HG03039 (cell line): ENCODE data around the gene SRSF4.
"Not testable (repeated sequence)": the region's sequence is repeated elsewhere in the genome, so short reads cannot be mapped to it uniquely, and the experiment has no call there.

Experiments used
- ATAC-seq: cut with Tn5 transposase; IDR thresholded peaks from one replicate; pipeline ENCODE4 v1.9.1; 2021; ENCODE audit warnings: mild to moderate bottlenecking, moderate library complexity; ENCODE audit not compliant: unreplicated experiment

Gene SRSF4

GRCh38 chr1:29166291-29166878 lies 15.3 kb downstream of the SRSF4 start:
- ATAC-seq, result no peak

GRCh38 chr1:29164588-29164987 lies 17.1 kb downstream of the SRSF4 start:
- ATAC-seq, result no peak

- ATAC-seq, result no peak
Observed at GRCh38 chr1:29162476-29163138, 19.1 kb downstream of the SRSF4 start.

DNA sequence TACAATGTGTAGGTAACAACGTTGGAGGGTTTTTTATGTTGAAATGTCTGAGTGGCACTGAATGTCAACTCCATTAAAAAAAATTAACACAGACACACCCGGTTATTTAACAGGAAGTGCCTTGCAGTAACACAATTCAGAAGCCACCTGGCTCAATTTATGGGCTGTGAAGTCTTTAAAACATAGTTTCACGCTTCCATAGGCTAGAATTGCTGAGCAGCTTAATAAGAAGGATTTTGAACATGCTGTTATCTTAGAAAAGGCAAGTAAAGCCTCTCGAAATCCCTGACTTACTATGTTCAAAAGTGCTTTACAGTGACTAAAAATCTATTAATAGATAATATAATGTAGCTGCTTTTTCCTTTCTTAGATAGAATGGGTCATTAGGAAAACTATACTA lies 19.7 kb downstream of the SRSF4 start:
- no peak for ATAC-seq

GRCh38 chr1:29159773-29160172 lies 21.9 kb downstream of the SRSF4 start:
- ATAC-seq, result no peak

- ATAC-seq, result no peak
Observed at GRCh38 chr1:29157269-29157601, 24.5 kb downstream of the SRSF4 start.

- no peak for ATAC-seq
Observed at GRCh38 chr1:29156543-29157268, 25.0 kb downstream of the SRSF4 start.

DNA sequence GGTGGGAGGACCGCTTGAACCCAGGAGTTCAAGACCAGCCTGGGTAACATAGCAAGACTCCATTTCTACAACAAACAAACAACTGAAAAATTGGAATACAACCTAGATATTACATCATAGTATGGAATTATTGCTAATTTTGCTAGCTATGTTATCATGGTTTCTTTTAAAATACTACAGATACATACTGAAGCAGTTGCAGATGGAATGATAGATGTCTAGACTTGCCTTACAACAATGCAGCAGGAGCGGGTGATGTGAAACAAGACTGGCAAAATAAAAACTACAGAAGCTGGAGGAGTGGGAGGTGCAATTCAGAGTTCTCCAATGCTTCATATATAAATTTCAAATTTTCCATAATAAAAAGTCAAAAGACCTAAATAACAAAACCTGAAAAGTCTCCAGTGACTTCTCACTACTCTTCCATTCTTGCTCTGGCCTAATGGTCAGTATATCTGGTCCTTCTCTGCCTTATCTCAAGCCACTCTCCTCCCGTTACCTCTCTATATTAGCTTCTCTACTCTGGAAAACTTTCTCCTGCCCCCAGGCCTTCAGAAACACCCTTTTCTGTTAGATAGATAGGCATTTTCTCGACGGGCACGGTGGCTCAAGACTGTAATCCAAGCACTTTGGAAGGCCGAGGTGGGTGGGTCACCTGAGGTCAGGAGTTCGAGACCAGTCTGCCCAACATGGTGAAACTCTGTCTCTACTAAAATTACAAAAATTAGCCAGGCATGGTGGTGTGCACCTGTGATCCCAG lies 29.5 kb downstream of the SRSF4 start:
- no peak for ATAC-seq

DNA sequence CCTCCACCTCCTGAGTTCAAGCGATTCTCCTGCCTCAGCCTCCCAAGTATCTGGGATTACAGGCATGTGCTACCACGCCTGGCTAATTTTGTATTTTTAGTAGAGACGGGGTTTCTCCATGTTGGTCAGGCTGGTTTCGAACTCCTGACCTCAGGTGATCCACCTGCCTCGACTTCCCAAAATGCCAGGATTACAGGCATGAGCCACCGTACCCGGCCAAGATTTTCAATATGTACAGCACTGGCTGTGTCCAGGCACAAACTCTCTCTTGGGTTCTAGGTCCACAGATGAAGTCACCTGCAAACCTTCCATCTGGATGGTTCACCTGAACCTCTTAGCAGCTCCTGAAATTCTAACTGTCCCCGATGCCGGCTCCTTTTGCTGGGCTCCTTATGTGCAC lies 31.4 kb downstream of the SRSF4 start:
- not testable (repeated sequence) for ATAC-seq

DNA sequence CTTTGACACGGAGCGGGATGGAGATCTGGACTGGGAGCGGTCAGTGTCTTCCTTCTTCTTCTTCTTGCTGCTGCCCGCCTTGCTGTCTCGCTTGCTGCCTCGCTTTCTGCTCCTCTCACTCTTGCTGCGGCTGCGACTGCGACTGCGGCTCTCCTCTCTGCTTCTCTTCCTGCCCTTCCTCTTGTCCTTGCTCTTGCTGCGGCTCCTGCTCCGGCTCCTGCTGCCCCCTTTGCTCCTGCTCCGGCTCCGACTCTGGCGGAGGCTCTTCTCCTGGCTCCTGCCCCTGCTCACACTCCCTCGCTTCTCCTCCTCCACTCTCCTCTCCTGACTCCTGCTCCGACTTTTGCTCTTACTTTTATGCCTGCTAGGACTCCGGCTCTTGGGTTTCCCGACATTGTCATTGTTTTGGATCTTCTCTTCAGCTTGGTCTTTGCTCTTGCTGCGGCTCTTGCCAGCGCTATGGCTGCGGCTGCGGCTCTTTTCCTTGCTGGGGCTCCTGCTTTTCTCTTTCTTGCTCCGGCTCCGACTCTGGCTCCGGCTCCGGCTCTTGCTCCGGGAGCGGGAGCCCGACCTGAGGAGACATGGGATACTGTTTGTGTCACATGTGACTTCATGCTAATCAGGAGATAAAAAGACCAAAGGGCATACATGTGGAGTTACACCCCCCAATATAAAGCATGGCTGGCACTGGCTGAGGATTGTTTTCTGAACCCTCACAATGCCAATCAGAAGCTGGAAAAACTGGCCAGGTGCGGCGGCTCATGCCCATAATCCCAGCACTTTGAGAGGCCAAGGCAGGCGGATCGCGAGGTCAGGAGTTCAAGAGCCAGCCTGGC lies 32.8 kb downstream of the SRSF4 start:
- no peak for ATAC-seq

GRCh38 chr1:29145739-29146437 lies 35.8 kb downstream of the SRSF4 start:
- ATAC-seq, result no peak

DNA sequence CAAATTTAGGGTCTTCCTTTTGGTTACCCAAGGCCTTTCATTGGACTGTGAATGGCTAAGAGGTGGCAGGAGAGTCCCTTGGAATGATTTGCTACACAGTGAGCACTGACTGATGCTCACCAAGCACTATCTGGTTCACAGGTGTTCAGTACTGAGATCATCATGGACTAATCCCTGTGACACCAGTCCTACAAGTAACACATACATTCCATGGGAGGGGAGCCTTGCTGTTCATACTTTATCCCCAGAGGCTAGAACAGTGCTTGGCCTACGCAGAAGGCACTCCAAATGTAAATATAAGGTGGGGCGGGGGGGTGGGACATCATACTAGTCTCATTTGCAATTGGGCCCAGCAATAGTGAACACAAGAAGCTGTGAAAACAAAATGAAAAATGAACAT lies 37.5 kb downstream of the SRSF4 start:
- no peak for ATAC-seq

- ATAC-seq, result no peak
Observed at GRCh38 chr1:29142714-29143113, 39.0 kb downstream of the SRSF4 start.

DNA sequence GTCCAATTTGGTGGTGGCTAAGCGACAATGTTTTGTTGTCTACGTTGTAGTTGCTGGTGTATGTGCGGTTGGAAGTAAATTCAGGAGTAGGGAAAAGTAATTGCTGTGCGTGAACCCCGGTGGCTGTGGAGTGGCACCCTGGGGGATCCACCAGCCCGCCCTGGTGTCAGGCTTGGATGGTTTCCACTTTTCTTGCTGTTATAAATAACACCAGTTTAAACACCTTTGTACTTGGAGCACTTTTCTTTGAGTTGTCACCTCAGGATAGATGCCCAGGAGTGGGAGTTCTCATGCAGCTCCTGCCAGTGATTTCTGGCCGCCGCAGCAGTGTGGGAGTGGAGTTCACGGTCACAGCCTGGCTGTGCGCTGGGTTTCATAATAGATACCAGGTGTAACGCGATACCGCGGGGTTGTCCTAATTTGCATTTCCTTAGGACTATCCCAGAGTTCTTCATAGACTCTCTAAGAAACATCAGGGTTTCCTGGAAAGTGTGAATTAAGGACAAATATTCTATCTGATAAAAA lies 45.2 kb downstream of the SRSF4 start:
- ATAC-seq, result no peak

DNA sequence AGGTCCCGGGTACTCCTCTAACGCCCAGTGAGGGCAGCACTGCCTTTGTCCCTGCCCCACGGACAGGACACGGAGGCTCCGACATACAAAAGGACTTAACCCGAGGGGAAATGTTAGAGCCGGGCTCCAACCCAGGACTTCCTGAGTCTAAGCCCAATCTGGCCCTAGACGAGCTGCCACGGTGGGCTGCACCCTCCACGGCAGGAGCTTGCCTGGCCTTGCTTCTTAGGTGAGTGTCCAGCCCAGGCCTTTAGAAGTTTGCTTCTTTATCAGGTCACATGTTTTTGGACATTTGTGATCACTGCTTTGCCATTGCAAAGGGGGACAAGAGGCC lies 47.0 kb downstream of the SRSF4 start:
- no peak for ATAC-seq

GRCh38 chr1:29133861-29134694 lies 47.6 kb downstream of the SRSF4 start:
- ATAC-seq, result no peak

DNA sequence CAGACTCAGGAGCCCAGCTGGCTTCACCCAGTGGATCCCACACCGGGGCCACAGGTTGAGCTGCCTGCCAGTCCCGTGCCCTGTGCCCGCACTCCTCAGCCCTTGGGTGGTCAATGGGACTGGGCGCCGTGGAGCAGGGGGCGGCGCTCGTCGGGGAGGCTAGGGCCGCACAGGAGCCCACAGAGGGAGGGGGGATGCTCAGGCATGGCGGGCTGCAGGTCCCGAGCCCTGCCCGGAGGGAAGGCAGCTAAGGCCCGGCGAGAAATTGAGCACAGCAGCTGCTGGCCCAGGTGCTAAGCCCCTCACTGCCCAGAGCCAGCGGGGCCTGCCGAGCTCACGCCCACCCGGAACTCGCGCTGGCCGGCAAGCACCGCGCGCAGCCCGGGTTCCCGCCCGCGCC lies 50.6 kb downstream of the SRSF4 start:
- not testable (repeated sequence) for ATAC-seq

DNA sequence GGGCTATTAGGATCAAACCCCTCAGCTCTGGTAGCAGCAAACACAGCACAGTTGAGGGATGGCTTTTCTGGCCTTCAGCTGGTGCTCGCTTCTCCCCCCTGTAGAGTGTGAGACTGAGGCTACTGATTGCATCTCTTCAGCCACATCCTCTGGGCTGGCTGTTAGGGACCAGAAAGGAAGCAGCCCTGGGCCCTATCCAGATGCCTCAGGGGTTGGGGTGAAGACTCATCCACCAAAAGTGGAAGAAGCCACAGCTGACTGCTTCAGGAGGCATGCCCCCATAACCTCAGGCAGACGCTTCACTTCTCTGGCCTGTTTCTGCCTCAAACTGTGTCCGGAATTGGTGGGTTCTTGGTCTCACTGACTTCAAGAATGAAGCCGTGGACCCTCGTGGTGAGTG lies 51.8 kb downstream of the SRSF4 start:
- ATAC-seq, result no peak

GRCh38 chr1:29128739-29129138 lies 53.0 kb downstream of the SRSF4 start:
- ATAC-seq, result no peak
